Amniotic stem cell (primary cell): ENCODE results near the gene WNT3.

ENCODE experiments used
- DNase-seq: peaks from one replicate; lab custom pipeline; 2025; lab: John Stamatoyannopoulos, UW

The WNT3 gene

DNA sequence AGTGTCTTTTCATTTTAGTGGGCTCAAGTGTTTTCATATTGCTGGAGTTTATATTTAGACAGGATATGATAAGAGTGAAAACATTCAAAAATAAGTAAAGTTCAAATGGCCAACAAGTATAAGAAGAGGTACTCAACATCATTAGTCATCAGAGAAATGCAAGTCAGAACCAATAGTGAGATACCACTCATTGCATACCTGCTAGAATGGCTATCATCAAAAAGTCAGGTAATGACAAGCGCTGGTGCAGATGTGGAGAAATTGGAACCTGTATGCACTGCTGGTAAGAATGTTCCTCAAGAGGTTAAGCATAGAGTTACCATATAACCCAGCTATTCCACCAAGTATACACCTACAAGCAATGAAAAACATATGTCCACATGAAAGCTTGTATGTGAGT, 87.8 kb downstream of the WNT3 start:
- no peak for DNase-seq

- DNase-seq: no peak
Measured at GRCh38 chr17:46730026-46730425, 88.5 kb downstream of the WNT3 start.

- no peak for DNase-seq
Measured at GRCh38 chr17:46727572-46728348, 90.7 kb downstream of the WNT3 start.

GRCh38 chr17:46726206-46726605, 92.3 kb downstream of the WNT3 start:
- DNase-seq: no peak

GRCh38 chr17:46722662-46723285, 95.7 kb downstream of the WNT3 start:
- DNase-seq: no peak

- DNase-seq: no peak
Measured at GRCh38 chr17:46720408-46720807, 98.1 kb downstream of the WNT3 start.

DNA sequence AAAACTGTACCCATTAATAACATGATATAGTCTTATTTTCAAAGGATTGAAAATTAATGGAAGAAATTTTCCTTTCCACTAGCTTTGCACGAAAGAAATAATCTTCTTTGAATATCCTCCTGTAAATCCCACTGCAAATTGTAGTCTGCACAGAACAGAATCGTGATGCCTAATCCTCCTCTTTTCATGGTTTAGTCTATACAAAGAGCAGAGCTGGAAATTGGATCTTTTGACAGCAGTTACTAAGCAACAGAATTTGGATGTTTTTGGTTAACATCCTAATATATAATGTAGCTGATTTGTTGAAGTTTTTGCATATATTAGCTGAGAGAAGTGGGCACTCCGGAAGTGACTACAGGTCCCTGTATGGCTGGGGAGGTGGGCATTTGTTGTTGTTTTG, 98.6 kb downstream of the WNT3 start:
- no peak for DNase-seq

- no peak for DNase-seq
Measured at GRCh38 chr17:46717999-46718398, 100.5 kb downstream of the WNT3 start.
